Middle frontal gyrus (tissue), 1 donor: Measurements from ENCODE around the gene MRPL24.

Experiments used
- DNase-seq: peaks from one replicate; pipeline ENCODE4 v3.0.0-alpha.2; 2015; ENCODE audit warnings: low spot score; ENCODE audit errors: extremely low spot score

Gene MRPL24

GRCh38 chr1:156692925-156693847, 47.7 kb downstream of the MRPL24 start:
- no peak for DNase-seq

DNA sequence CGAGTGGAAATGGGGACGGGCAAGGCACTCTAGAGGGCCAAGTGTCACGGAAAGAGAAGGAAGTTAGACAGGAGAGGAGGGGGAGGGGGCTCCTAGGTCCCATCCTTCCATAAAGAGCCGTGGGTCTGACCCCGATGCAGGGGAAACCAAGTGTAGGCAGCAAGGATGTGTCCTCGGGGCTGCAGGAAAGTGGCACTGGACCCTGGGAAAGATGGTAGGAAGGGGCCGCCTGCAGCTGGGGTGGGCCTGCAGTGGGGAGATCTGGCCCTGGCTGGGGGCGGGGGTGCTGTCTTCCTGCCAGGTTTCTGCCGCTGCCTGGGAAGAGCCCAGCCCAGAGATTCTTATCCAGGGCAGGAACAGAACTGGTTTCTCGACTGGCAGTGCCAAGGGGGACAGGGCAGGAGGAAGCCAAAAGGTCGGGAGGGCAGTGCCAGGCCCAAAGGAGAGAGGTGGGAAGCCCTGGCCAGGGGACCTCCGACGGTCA, 48.4 kb downstream of the MRPL24 start:
- DNase-seq = no peak

DNA sequence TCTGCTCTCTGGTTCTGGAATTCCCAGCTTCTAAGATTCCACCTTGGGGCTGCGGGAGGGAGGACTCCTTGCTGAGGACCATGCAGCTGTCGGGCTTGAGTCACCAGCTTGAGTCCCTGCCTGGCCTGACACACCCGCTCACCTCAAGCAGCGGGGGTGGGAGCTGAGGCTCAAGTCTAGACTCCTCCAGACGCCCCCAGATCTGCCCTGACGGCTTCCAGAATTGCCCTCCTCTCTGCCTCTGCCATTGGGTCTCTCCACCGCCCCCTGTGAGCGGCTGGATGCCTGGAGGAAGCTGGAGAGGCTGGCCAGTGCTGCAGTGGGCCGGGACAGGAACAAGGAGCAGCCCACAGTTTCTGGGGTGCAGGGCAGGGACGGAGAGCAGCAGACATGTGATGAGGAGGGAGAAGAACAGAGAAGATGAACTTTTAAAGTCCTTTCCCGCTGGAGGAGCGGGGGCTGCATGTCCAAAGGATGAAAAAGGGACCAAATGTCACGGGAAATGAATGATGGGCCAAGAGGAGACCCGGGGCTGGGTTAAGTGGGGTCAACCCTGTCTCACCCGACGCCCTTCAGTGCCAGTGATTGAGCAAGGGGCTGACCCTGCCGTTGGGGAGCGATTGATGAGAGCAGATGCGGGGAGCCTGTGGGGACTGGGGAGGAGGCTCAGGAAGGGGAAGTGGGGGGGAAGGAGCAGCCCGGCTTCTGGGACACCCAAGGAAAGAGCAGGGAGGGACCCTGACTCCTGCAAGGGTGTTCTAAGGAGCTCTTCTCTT, 49.0 kb downstream of the MRPL24 start:
- DNase-seq = no peak

DNA sequence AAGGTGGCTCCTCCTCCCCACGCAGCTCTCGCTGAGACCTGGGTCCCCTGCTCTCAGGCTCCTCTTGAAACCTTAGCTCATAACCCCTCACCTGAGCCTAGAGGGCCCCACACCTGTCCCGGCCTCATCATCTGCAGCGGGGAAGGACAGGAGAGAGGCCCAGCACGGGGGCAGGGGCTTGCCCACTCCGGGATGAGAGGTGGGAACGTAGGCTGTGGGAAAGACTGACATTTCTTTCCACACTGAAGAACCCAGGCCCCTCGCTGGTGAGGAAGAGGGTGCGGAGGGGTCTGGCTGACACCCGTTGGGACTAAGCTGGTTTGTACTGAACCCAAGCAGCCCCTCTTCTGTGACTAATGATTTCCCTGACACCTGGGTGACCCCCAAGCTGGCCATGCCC, 49.7 kb downstream of the MRPL24 start:
- no peak for DNase-seq

GRCh38 chr1:156690675-156691036, 50.2 kb downstream of the MRPL24 start:
- DNase-seq = no peak

GRCh38 chr1:156689953-156690674, 50.8 kb downstream of the MRPL24 start:
- no peak for DNase-seq

DNA sequence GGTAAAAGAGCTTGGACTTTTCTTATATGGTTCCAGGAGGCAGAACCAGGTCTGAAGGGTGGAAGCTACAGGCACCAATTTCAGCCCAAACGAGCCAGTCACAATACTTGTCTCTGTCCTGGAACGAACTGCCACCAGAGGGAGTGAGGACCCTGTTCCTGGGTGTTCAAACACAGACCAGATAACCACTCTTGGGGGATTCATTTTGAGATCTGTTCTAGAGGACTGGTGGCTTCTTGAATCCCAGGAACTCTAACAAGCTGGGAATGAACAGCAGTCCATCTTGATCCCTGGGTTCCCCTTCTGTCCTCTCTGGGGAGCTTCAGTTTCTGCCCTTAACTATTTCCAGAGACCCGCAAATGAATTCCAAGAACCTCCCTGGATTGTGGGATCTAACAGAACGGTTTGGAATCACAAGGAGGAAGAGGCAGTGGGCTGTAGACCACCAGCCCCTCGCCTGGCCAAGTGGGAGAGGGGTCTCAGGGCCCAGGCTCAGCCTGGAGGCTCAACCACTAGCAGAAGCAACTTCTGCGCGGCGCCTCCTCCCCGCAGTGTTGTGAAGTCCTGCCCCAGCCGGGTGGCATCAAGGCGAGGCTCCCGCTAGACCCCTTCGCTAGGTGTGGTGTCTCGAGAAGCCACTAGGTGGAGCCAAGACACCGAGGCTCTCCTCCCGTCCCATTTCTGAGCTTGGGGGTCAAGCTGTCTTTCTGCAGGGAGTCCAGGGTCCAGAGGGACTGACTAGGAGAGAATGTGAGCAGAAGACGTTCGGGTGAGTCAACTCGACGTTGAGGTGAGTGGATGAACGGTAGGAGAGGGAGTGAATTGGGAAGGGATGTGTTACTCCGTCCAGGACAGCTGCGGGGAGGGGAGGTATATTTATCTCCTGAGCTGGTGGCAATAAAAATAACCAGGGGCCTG, 51.6 kb downstream of the MRPL24 start:
- DNase-seq = no peak
